SK-N-SH treated with all-trans-retinoic acid at 6 μM for 48 hours (cell line): ENCODE measurements around the gene RAB4A.

Experiments
- ISL1 ChIP-seq: fragments of 250-450 bp; sonication (Bioruptor Pico); IDR thresholded peaks from 2 replicates; pipeline ENCODE4 v2.1.2; 2022; ENCODE audit warnings: mild to moderate bottlenecking, moderate library complexity
- TF ChIP-seq, protein P1 (sequence below): fragments of 250-450 bp; sonication (Bioruptor Pico); IDR thresholded peaks from 2 replicates; pipeline ENCODE4 v1.8.0; 2021; ENCODE audit warnings: low read depth, mild to moderate bottlenecking, moderate library complexity, borderline replicate concordance

DNA sequence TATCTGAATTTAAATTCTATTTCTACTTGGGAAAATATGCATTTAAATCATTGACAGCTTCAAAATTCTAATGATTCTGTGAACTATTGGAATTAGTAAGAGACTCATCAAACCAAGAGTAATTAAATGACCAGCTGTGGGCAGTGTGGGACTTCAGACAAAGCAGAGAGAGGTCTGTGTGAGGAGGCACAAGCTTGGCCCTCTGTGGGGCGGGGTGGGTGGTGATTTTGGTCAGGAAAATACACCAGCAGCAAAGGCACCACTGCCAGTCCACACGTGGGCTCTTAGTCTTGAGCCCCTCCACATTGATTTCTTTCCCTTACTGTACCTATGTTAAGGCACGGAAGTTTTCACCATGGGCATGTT is 39.2 kb upstream of the RAB4A start:
- no peak for TF ChIP-seq ISL1 (CRISPR knock-in tag)
- TF ChIP-seq, protein P1, sequence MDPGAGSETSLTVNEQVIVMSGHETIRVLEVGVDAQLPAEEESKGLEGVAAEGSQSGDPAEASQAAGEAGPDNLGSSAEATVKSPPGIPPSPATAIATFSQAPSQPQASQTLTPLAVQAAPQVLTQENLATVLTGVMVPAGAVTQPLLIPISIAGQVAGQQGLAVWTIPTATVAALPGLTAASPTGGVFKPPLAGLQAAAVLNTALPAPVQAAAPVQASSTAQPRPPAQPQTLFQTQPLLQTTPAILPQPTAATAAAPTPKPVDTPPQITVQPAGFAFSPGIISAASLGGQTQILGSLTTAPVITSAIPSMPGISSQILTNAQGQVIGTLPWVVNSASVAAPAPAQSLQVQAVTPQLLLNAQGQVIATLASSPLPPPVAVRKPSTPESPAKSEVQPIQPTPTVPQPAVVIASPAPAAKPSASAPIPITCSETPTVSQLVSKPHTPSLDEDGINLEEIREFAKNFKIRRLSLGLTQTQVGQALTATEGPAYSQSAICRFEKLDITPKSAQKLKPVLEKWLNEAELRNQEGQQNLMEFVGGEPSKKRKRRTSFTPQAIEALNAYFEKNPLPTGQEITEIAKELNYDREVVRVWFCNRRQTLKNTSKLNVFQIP (CRISPR knock-in tag), result no peak
